GM13977 (cell line): ENCODE results near the gene EML6.

Experiments
- DNase-seq: peaks from one replicate; pipeline ENCODE4 v3.0.0; 2012; ENCODE audit warnings: low spot score
- in situ Hi-C: fragments of 300-500 bp; cut with MboI; formaldehyde crosslinking; loops from one replicate; pipeline ENCODE4 v1.12.0; 2022; ENCODE audit warnings: low sequenced_read_pairs, low pct_unique_long_range_greater_than_20kb, mixed read lengths, inconsistent platforms; ENCODE audit not compliant: unreplicated experiment
- TF ChIP-seq, protein P1 (sequence below): IDR thresholded peaks from 2 replicates; pipeline ENCODE4 v1.5.1; 2012; ENCODE audit warnings: mild to moderate bottlenecking, control low read depth; ENCODE audit not compliant: insufficient read depth; ENCODE audit errors: extremely low read depth, missing control alignments

The EML6 gene

DNA sequence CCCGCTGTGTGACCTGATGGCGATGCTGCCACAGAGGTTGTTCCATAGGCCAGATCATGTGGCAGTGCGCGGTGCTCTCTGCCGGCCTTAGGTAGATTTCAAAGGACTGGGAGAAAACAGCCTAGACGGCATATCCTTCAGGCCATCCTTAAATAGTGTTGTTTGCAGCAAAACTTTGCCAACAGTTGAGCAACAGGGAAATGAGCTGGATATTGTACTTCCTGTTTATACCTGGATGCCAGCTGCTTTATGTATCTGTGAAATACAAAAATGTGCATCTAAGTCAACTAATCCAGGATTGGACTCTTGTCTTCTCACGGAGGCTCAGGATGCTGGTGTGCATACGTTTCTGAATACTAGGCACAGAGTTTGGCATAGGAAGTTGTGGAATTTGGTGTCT, 107.1 kb downstream of the EML6 start:
- in situ Hi-C loops = loop anchor here (25.0 kb wide), 1 partner anchor 318 kb away; no protein-coding TSS in a partner anchor
- TF ChIP-seq, protein P1, sequence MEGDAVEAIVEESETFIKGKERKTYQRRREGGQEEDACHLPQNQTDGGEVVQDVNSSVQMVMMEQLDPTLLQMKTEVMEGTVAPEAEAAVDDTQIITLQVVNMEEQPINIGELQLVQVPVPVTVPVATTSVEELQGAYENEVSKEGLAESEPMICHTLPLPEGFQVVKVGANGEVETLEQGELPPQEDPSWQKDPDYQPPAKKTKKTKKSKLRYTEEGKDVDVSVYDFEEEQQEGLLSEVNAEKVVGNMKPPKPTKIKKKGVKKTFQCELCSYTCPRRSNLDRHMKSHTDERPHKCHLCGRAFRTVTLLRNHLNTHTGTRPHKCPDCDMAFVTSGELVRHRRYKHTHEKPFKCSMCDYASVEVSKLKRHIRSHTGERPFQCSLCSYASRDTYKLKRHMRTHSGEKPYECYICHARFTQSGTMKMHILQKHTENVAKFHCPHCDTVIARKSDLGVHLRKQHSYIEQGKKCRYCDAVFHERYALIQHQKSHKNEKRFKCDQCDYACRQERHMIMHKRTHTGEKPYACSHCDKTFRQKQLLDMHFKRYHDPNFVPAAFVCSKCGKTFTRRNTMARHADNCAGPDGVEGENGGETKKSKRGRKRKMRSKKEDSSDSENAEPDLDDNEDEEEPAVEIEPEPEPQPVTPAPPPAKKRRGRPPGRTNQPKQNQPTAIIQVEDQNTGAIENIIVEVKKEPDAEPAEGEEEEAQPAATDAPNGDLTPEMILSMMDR = no peak
- DNase-seq = no peak

DNA sequence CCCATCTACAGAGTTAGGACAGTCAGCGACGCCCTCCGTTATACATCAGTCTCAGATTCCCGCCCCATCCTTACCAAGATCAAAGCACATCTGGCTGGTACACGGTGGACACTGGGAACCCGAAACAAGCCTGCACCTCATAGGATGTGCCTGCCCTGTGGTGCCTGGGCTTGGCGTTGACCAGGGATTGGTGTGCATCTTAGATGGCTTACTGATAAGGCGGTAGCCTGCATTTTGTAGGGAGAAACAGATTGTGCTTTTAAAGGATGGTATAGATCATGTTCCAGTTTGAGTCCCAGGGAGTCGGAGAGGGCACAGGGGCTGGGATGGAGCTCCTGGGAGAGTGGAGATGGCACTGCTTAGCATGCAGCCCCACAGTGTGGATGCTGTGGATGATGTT, 108.0 kb downstream of the EML6 start:
- no peak for DNase-seq
- in situ Hi-C loops = loop anchor here (25.0 kb wide), 1 partner anchor 319 kb away; no protein-coding TSS in a partner anchor
- TF ChIP-seq, protein P1 = no peak

DNA sequence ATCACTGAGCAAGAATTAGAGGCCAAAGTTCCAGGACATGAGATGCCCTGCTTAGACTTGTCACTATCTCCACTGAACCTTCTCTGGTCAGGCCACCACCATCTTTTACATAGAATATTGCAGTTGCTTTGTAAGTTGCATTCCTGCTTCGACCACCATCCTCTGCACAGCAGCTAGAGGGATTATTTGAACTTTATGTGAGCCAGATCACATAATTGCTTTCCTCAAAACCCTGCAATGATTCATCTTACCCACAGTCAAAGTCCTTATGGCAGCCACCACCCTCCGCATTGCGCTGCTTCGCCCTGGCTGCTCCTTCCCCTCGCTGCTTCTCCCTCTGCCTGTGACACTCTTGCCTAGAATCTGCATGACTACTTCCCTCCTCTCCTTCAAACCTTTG, 111.3 kb downstream of the EML6 start:
- TF ChIP-seq, protein P1 = no peak
- no peak for DNase-seq
- in situ Hi-C loops = loop anchor here (25.0 kb wide), 1 partner anchor 322 kb away; no protein-coding TSS in a partner anchor

DNA sequence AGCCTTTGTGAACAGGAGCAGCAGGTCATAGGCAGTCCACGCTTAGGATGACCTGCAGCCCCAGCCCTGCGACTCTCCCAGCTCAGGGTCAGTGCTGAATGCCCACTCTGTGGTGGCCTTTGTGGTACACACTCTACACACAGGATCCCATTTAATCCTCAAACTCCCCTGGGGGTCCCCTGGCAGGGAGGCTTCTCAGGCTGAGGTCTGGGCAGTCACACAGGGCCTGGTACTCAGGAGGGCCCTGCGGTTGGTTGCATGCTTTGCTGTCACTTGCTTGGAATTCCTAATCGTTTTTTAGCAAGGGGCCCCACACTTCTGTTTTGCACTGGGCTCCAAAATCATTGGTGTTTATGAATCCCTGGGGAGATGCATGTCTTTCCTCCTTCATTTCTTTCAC, 113.0 kb downstream of the EML6 start:
- no peak for DNase-seq
- TF ChIP-seq, protein P1 = no peak
- in situ Hi-C loops = loop anchor here (25.0 kb wide), 1 partner anchor 324 kb away; no protein-coding TSS in a partner anchor

DNA sequence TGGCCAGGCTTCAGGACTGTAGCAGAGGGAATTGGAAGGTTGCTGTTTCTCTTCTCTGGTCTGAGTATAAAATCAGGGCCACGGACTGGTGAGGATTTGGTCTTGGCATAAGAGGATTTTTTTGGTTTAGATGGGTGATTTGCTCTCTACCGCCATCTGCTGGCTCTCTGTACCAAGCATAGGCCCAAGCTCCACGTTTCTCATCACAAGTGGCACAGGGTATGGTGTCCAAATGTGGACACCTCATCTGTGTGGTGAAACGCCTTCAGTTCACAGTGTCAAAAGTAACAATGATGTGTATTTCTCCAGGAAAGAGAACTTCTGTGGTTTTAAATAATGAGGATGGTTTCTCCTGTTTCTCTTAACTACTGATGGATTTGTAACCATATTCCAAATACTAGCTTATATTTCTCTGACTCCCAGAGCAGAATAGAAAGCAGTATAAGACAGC, 115.1 kb downstream of the EML6 start:
- TF ChIP-seq, protein P1 = peak; percentile 82
- in situ Hi-C loops = loop anchor here (25.0 kb wide), 1 partner anchor 326 kb away; no protein-coding TSS in a partner anchor
- DNase-seq = peak; percentile 57

DNA sequence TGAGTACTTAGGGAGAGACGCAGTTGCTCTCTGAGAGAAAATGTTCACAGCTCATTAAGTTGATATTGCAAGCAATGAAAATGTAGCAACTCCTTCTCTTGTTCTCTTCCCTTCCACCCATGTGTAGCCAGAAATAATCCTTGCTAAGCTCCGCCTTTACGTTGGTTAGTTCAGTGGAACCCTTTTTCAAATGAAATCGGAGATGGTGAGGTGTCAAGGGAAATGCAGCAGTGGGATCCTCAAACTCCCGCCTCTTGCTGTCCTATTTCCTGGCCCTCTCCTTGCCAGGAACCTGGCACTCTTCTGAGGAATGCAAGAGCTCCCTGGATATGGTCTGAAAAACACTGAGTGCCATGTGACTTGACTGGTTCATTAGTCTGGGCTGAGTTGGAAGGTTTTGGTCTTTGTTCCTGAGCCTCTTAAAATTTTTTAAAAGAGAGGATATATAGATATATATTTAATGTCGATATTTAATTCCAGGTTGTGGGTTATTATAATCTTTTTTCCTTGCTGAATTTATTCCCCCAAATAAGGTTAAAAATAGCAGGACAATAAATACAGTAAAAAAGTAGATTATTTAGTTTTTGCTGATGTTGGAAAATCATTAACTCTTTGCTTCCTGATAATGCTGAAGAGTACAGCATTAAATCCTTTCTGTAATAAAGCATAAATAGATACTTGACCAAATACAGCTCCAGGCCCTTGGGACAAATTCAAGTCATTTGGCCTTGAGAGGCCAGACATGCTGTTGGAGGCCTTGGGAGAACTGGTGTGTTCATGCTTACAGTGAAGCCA, 116.2 kb downstream of the EML6 start:
- TF ChIP-seq, protein P1 = no peak
- in situ Hi-C loops = loop anchor here (25.0 kb wide), 1 partner anchor 327 kb away; no protein-coding TSS in a partner anchor

More for the DNA sequence above, 116.2 kb downstream of the EML6 start:
- no peak for DNase-seq
